ENCODE results near the gene HYAL1.

HYAL1 gene

DNA sequence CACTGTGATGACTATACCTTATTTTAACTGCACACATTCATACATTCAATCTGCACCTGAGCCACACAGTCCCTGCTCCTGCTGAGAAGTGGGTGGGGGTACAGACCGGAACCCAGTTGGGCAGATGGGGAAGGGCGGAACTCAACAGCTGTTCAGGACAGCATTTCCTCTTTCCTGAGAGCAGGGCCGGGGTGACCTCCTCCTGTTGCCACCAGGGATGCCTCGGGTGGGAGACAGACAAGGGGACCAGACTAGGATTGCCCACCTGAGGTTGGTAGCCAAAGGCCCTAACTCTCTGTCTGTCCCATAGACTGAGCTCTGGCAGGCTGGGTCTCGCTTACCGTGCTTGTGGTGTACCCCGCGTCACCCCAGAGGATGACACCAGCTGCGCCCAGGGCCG lies 15.2 kb upstream of the HYAL1 start:
- H3K27me3 Mint-ChIP-seq (ENCODE audit: low read depth, poor library complexity): peaks cover 9% of the 10 kb centered on the region
- no peak for DNase-seq
- peaks cover 7% of the 10 kb centered on the region for H3K9me3 Mint-ChIP-seq
- TF ChIP-seq CTCF (IDR thresholded peaks at IDR 0.05): no peak
- peak overlapping the region; percentile 95 for H3K4me3 Mint-ChIP-seq
- H3K27ac Mint-ChIP-seq: no peak overlapping the region
- H3K36me3 Mint-ChIP-seq (ENCODE audit: low read depth): peaks cover 42% of the 10 kb centered on the region
- peaks cover 61% of the 10 kb centered on the region for H3K4me1 Mint-ChIP-seq

DNA sequence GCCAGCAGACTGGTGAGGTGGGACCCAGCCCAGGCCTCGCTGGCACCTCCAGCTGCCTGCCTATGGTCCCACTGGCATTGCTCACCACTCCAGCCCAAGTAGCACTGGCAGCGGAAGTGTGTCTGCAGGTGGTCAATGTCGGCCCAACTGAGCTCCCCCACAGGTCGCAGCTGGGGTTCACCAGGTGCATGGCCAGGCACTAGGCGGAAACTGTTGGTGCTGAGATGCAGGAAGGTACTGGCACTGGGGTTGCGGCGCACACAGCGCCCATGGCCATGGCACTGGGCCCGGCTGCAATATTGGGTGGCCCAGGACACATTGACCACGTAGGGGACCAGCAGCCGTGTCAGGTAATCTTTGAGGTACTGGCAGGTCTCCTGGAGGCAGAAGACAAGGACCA lies 14.8 kb upstream of the HYAL1 start:
- H3K4me1 Mint-ChIP-seq: peaks cover 58% of the 10 kb centered on the region
- peaks cover 47% of the 10 kb centered on the region for H3K36me3 Mint-ChIP-seq (ENCODE audit: low read depth)
- H3K27ac Mint-ChIP-seq: no peak overlapping the region
- H3K4me3 Mint-ChIP-seq: peak overlapping the region; percentile 95
- no peak for TF ChIP-seq CTCF (IDR thresholded peaks at IDR 0.05)
- peaks cover 12% of the 10 kb centered on the region for H3K9me3 Mint-ChIP-seq
- peaks cover 4% of the 10 kb centered on the region for H3K27me3 Mint-ChIP-seq (ENCODE audit: low read depth, poor library complexity)
- no peak for DNase-seq

DNA sequence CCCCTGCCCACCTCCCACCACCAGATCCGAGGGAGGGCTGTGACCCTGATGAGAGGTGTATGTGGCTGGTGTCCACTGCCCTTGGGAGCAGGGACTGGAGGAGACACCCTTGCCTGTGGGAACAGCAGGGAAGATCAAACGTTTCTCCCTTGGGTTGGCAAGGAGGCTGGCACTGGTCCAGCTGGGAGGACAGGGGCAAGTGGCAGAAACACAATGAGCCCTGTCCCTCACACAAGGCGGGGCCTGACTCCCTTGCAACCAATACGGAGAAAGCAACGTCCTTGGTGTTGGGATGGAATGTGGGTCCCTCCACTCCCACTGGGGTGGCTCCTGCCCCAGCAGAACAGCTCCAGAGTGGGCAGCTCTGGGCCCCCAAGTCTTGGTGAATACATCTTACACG lies 13.9 kb upstream of the HYAL1 start:
- H3K4me1 Mint-ChIP-seq: peaks cover 52% of the 10 kb centered on the region
- no peak overlapping the region for H3K4me3 Mint-ChIP-seq
- H3K27me3 Mint-ChIP-seq (ENCODE audit: low read depth, poor library complexity): peaks cover 3% of the 10 kb centered on the region
- DNase-seq: no peak
- no peak for TF ChIP-seq CTCF (IDR thresholded peaks at IDR 0.05)
- peaks cover 50% of the 10 kb centered on the region for H3K36me3 Mint-ChIP-seq (ENCODE audit: low read depth)
- peaks cover 15% of the 10 kb centered on the region for H3K9me3 Mint-ChIP-seq
- peak overlapping the region; percentile 66 for H3K27ac Mint-ChIP-seq

DNA sequence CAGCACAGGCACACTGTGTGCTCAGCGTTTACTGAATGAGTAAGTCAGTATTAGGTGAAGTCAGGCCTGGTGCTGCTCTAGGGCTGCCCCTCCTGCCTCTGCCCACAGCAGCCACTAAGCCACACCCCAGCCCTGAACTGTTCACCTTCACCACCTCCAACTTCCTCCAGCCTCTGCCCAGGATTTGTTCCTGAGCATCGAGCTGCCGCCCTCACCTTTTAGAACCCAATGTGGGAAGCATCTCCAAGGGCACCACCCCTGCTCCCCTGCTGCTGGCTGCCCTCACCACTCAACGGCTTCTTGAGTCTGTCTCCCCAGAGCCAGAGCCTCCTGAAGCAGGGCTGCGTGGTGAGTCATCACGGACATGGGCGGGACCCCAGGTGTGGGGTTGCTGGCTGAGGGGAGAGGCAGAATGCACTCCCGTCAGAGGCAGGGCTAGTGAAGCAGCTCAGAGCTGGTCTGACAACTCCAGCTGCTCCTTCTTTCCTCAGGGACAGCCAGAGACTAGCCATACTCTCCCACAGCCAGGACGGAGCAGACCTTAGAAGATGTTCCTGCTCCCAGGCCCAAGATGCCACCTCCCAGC lies 13.4 kb upstream of the HYAL1 start:
- Mint-ChIP-seq H3K36me3 (ENCODE audit: low read depth) (peaks cover 50% of the 10 kb centered on the region), H3K4me1 (peaks cover 52% of the 10 kb centered on the region), H3K27ac (peak overlapping the region; percentile 94), H3K4me3 (no peak overlapping the region), H3K9me3 (peaks cover 15% of the 10 kb centered on the region), H3K27me3 (ENCODE audit: low read depth, poor library complexity) (peaks cover 3% of the 10 kb centered on the region)
- no peak for TF ChIP-seq CTCF (IDR thresholded peaks at IDR 0.05)
- DNase-seq: no peak

DNA sequence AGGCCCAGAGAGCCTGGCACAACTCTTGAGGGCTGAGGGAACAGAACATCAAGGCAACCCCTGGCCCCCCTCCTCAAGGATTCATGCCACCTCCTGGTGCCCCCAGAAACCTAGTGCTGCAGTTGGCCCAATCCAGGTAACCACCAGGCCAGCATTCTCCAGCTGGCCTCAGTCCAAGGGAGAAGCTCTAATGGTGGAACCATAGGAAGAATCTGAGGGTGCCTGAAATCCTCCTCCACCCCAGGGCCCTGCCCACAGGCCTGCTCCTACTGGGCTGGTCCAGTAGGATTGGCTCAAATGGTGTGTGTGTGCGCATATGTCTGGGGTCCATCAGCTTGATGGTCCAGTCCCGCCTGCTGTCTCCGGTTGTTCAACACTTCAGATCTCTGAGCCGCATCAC lies 11.4 kb upstream of the HYAL1 start:
- H3K36me3 Mint-ChIP-seq (ENCODE audit: low read depth): peaks cover 57% of the 10 kb centered on the region

More for the DNA sequence above, 11.4 kb upstream of the HYAL1 start:
- Mint-ChIP-seq H3K27ac (peak overlapping the region; percentile 74), H3K27me3 (ENCODE audit: low read depth, poor library complexity) (no peaks in the 10 kb centered on the region), H3K4me1 (peaks cover 43% of the 10 kb centered on the region), H3K9me3 (peaks cover 23% of the 10 kb centered on the region), H3K4me3 (no peak overlapping the region)
- DNase-seq: no peak
- no peak for TF ChIP-seq CTCF (IDR thresholded peaks at IDR 0.05)
